GM19025 (cell line): Measurements from ENCODE around the gene MICALL2.
"Not testable (repeated sequence)": the region's sequence is repeated elsewhere in the genome, so short reads cannot be mapped to it uniquely, and the experiment has no call there.

Experiments used
- ATAC-seq: cut with Tn5 transposase; IDR thresholded peaks from one replicate; pipeline ENCODE4 v1.9.1; 2021; ENCODE audit warnings: mild to moderate bottlenecking, low read depth, moderate library complexity; ENCODE audit not compliant: unreplicated experiment

Gene MICALL2

GRCh38 chr7:1450431-1450830 is 8.8 kb downstream of the MICALL2 start:
- ATAC-seq, result no peak

GRCh38 chr7:1449951-1450350 is 9.3 kb downstream of the MICALL2 start:
- ATAC-seq, result no peak

GRCh38 chr7:1449501-1449900 is 9.8 kb downstream of the MICALL2 start:
- ATAC-seq, result no peak

- no peak for ATAC-seq
Observed at GRCh38 chr7:1448958-1449357, 10.3 kb downstream of the MICALL2 start.

GRCh38 chr7:1447551-1448244 is 11.6 kb downstream of the MICALL2 start:
- ATAC-seq, result no peak

GRCh38 chr7:1447112-1447511 is 12.2 kb downstream of the MICALL2 start:
- no peak for ATAC-seq

- no peak for ATAC-seq
Observed at GRCh38 chr7:1446620-1447032, 12.6 kb downstream of the MICALL2 start.

GRCh38 chr7:1446026-1446425 is 13.2 kb downstream of the MICALL2 start:
- not testable (repeated sequence) for ATAC-seq

GRCh38 chr7:1445341-1445740 is 13.9 kb downstream of the MICALL2 start:
- no peak for ATAC-seq

GRCh38 chr7:1444925-1445322 is 14.3 kb downstream of the MICALL2 start:
- ATAC-seq, result no peak

GRCh38 chr7:1444214-1444924 is 14.9 kb downstream of the MICALL2 start:
- no peak for ATAC-seq

GRCh38 chr7:1443587-1444200 is 15.6 kb downstream of the MICALL2 start:
- not testable (repeated sequence) for ATAC-seq

GRCh38 chr7:1442355-1443124 is 16.7 kb downstream of the MICALL2 start:
- no peak for ATAC-seq

- no peak for ATAC-seq
Observed at GRCh38 chr7:1441615-1442354, 17.5 kb downstream of the MICALL2 start.

GRCh38 chr7:1440620-1441019 is 18.6 kb downstream of the MICALL2 start:
- no peak for ATAC-seq

GRCh38 chr7:1439373-1440363 is 19.6 kb downstream of the MICALL2 start:
- no peak for ATAC-seq

GRCh38 chr7:1438821-1439220 is 20.4 kb downstream of the MICALL2 start:
- no peak for ATAC-seq

- ATAC-seq, result no peak
Observed at GRCh38 chr7:1438208-1438607, 21.1 kb downstream of the MICALL2 start.
